Stimulated activated CD8-positive, alpha-beta memory T cell treated with anti-CD3 and anti-CD28 coated beads, Interleukin-15, amount 100 ng/mL, for 1 hour (primary cell): Measurements from ENCODE around the gene KCNT2.
"Not testable (repeated sequence)": the region's sequence is repeated elsewhere in the genome, so short reads cannot be mapped to it uniquely, and the experiment has no call there.

Source experiments
- DNase-seq: peaks from one replicate; pipeline ENCODE4 v3.0.0-alpha.2; 2020; ENCODE audit warnings: low read depth

The KCNT2 gene

DNA sequence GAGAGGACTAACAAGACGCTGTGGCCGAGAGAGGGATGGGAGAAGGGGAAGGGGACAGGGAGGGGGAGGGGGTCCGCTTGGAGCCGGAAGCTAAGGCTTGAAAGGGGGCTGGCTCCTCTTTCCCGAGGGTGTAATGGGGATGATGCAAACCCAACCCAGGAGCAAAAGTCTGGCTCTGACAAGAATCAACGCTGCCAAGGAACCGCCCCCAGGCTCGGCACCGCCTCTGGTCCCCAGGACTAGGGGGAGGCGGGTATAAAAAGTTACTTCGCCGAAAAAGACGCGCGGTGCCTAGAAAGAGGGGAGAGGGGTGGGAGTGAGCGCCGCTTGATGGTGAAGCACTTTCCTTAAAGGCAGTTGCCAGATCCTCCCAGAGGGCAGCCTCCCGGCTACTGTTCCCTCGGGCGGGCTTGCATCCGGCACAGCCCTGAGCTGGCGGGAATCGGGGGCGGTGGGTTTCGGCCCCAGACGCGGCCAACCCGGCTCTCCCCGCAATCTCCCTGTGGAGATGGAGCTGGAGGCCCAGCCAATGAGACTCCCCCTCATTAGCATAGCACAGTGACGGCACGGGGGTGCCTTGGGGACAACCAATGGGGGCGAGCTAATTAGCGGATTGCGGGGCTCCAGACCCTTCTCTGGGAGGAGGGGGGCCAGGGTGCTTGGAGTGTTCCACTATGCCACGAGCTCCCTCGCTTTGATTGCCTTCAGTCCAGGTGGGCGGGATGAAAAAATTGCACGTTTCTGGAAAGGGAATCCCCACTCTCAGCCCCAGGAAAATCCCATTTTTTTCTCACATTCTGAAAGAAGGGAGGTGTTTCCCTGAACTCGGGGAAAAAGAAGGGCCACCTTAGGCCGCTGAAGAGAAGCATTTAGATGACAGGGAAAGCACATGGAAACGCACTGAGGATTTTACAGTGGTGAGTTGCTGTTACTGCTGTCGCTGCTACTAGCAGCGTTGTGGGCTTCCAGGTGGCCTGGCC lies at the start of gene KCNT2:
Gene KCNT2, minus strand, starts transcription at position 51 of the 980 bp plus-strand sequence. CDS start 131 bp downstream, outside the sequence.
- no peak for DNase-seq

GRCh38 chr1:196655494-196655893 lies 47.3 kb upstream of the KCNT2 start:
- DNase-seq, result no peak

DNA sequence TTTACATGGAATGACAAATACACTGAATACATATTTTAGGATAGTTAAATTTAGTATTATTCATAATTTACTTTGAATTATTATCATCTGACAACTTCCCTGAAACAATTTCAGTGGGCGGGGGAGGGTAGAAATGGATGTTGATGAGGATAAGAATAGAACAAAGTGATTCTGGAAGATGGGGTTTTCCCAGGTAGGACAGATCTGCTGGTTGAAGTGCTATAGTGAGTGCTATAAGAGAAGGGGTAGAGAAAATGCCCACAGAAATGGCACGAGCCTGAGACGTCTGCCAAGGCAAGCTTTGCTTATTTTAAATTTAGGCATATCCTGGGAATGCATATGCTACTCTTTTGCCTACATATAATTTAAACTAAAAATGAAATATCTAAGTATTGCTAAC lies 46.8 kb upstream of the KCNT2 start:
- no peak for DNase-seq

- DNase-seq, result no peak
Observed at GRCh38 chr1:196654271-196654670, 46.0 kb upstream of the KCNT2 start.

DNA sequence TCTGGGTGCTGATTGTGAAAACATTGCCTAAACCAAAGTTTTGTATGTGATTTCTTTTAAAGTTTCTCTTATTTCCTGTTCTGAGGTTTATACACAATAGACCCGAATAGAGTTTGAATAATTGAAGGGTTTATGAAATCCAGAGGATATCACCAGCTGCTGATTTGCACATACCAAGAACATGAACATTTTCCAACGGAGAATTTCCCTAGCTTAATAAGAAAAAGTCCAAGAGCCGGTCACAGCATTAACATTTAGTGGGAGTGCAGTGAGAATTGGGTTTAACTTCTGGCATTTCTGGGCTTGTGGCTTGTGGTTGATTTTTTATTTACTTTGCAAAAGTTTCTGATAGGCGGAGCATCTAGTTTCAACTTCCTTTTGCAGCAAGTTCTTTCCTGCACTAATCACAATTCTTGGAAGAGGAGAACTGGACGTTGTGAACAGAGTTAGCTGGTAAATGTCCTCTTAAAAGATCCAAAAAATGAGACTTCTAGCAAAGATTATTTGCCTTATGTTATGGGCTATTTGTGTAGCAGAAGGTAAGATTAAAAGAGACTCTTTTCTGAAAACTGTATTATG lies 43.5 kb upstream of the KCNT2 start, which contains the start of gene CFH:
Gene CFH, plus strand, starts transcription at position 407 of the 579 bp plus-strand sequence. Its CDS starts 75 bp downstream, at position 482.
- no peak for DNase-seq

DNA sequence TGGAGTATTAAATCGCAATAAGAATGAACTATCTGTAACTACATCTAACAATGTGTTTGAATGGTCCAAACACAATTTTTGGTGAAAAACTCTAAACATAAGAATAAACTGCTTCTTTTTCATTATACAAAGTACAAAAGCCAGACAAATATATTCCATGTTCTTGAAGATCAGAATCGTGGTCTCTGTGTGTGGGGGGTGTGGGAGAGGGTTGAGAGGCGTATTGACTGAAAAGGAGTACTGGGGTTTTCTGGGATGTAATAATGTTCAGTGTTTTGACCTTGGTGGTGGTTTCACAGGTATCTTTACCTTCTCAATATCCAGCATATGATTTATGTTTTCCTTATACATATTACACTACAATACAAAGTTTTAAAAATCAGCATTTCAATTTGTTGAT lies 42.8 kb upstream of the KCNT2 start:
- DNase-seq, result no peak

GRCh38 chr1:196650403-196650802 lies 42.2 kb upstream of the KCNT2 start:
- DNase-seq, result no peak

GRCh38 chr1:196649990-196650389 lies 41.8 kb upstream of the KCNT2 start:
- no peak for DNase-seq

DNA sequence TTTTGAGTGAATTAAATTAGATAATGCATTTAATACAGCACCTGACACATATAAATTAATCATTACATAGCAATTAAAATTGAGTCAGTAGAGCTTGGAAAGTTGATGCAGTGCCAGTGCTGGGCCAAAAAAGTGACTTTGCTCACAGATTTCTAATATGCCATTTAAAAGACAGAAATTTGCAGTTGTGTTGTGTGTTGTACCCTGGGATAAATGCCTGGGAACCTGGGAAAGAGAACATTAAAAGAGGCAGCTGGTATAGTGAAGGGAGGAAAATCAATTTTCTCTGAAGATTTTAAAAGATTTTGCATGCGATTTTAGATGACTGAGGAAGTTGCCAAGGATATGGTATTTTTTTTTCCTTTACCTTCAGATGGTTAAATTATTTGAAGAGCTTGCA lies 32.7 kb upstream of the KCNT2 start:
- DNase-seq, result no peak

- DNase-seq, result not testable (repeated sequence)
Observed at GRCh38 chr1:196639291-196639690, 31.1 kb upstream of the KCNT2 start.

GRCh38 chr1:196638466-196638865 lies 30.2 kb upstream of the KCNT2 start:
- DNase-seq, result no peak

DNA sequence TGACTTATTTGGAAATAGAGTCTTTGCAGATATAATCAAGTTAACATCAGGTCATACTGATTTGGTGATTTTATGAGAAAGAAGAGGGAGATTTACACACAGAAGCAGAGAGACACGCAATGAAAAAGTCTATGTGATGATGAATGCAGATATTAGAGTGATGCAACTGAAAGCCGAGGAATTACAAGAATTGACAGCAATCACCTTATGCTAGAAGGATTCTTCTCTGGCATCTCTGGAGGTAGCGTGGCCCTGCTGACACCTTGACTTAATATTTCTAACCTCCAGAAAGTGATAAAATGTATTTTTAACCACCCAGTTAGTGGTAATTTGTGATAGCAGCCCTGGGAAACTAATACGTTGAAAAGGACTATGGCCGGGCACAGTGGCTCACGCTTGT lies 29.4 kb upstream of the KCNT2 start:
- DNase-seq, result no peak

DNA sequence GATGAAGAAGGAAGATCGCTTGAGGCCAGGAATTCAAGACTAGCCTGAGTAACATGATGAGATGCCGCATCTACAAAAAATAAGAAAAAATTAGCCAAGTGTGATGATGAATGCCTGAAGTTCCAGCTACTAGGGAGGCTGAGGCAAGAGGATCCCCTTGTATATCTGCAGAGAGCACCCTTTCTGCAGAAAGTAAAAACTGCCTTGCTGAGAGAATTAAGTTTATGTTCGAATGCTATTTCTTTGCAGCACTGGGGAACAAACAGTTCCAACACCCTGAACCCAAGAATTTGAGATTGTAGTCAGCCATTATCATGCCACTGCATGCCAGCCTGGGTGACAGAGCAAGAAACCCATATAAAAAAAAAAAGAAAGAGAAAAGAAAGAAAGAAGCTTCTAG lies 20.6 kb upstream of the KCNT2 start:
- DNase-seq, result no peak

GRCh38 chr1:196623079-196623478 lies 14.8 kb upstream of the KCNT2 start:
- no peak for DNase-seq

DNA sequence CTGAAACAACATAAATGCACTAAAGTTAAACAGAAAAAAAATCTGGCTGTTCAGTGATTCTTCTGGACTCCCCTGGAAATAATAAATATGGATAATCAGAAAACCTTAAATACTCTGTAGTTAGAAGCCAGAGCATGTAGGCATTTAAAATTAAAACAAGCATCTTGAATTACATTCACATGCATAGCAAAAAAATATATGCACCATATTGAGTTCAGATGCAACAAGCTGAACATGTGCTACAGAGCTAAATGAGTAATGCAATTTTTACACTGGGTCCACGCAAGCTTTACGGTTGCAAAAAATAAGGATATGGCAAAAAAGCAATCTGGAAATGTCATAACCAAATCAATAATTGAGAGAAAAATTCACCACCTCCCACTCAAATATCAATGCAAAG lies 11.5 kb upstream of the KCNT2 start:
- DNase-seq, result no peak

- DNase-seq, result no peak
Observed at GRCh38 chr1:196611873-196612272, 3.6 kb upstream of the KCNT2 start.

DNA sequence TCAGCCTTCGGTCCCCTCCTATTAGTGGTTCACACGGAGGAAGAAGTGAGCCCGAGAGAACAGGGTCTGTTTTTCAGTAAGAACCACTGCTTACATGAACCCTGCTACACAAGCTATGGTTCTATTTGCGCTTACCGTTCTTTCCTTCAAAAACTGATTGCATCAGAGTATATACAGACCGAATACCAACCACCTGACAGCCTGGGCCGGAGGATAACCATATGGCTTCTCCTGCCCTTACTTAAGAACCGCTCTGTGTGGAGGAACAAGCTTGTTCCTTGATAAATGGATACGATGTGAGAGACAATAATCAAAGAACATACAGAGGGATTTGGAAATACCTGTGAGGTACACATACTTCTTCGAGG lies 1.1 kb upstream of the KCNT2 start:
- no peak for DNase-seq

- no peak for DNase-seq
Observed at GRCh38 chr1:196607981-196608380, 259 bp downstream of the KCNT2 start.

DNA sequence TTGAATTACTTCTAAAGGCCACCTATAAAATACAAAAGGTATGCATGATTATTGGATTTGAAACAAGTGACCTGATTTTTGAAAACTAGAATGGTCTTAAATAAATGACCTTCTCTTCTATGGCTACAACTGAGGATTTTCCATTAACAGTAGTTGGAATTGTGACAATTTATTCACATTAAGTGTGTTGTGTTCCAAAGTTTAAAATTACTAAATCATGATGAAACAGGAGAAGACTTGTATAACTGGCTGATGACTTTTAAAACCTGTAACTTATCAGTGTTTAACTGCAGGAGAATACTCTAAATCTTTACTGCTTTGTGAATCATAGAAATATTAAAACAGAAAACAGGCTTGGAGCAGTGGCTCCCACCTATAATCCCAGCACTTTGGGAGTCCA lies 4.6 kb downstream of the KCNT2 start:
- DNase-seq, result no peak

- DNase-seq, result no peak
Observed at GRCh38 chr1:196598942-196599748, 9.1 kb downstream of the KCNT2 start.

- DNase-seq, result no peak
Observed at GRCh38 chr1:196594700-196595099, 13.5 kb downstream of the KCNT2 start.

- no peak for DNase-seq
Observed at GRCh38 chr1:196593955-196594354, 14.3 kb downstream of the KCNT2 start.

- no peak for DNase-seq
Observed at GRCh38 chr1:196590959-196591358, 17.3 kb downstream of the KCNT2 start.
